ENCODE results near the gene DISC1. TPM values are rescaled to one million over a fixed set of nuclear protein-coding genes. Genes with fewer than 3 reads are reported as not detected.

The DISC1 gene
- total and polyA plus RNA-seq, 2 experiments from 2014 or later = 2.1 to 6.5 TPM

- H3K9me3 Mint-ChIP-seq = no peaks in the 10 kb centered on the region
- H3K4me3 ChIP-seq = no peak overlapping the region
- peaks cover 2% of the 10 kb centered on the region for H3K27me3 Mint-ChIP-seq (ENCODE audit: insufficient read depth, low read depth, poor library complexity)
- DNase-seq (ENCODE audit: low spot score) (no peak), ATAC-seq (no peak)
- H3F3A ChIP-seq (replicated peaks; ENCODE audit: low read depth) = no peaks in the 10 kb centered on the region
- H3K4me2 ChIP-seq = no peak overlapping the region
- no peak overlapping the region for H3K27ac Mint-ChIP-seq
- no peaks in the 10 kb centered on the region for H3K9me2 ChIP-seq (ENCODE audit: insufficient read depth)
- no peaks in the 10 kb centered on the region for H3K27me3 ChIP-seq (ENCODE audit: insufficient read depth)
- TF ChIP-seq STAT1 (IDR thresholded peaks at IDR 0.05; ENCODE audit: unreplicated experiment) (no peak), CREB1 (CRISPR knock-in tag; IDR thresholded peaks at IDR 0.05; ENCODE audit: low read depth) (no peak), ETS1 (IDR thresholded peaks at IDR 0.05) (no peak), ZNF114 (CRISPR knock-in tag; IDR thresholded peaks at IDR 0.05) (no peak), ZNF331 (CRISPR knock-in tag; IDR thresholded peaks at IDR 0.05; ENCODE audit: low read depth) (no peak), JUNB (IDR thresholded peaks at IDR 0.05; ENCODE audit: unreplicated experiment) (no peak), POLR2AphosphoS5 (IDR thresholded peaks at IDR 0.05; ENCODE audit: low read depth) (no peak), EZH2phosphoT487 (IDR thresholded peaks at IDR 0.05; ENCODE audit: unreplicated experiment) (no peak), NANOG (IDR thresholded peaks at IDR 0.05; ENCODE audit: borderline replicate concordance) (no peak), EZH2 (IDR thresholded peaks at IDR 0.05; ENCODE audit: low read depth, unreplicated experiment) (no peak)
- TF ChIP-seq, protein P1, sequence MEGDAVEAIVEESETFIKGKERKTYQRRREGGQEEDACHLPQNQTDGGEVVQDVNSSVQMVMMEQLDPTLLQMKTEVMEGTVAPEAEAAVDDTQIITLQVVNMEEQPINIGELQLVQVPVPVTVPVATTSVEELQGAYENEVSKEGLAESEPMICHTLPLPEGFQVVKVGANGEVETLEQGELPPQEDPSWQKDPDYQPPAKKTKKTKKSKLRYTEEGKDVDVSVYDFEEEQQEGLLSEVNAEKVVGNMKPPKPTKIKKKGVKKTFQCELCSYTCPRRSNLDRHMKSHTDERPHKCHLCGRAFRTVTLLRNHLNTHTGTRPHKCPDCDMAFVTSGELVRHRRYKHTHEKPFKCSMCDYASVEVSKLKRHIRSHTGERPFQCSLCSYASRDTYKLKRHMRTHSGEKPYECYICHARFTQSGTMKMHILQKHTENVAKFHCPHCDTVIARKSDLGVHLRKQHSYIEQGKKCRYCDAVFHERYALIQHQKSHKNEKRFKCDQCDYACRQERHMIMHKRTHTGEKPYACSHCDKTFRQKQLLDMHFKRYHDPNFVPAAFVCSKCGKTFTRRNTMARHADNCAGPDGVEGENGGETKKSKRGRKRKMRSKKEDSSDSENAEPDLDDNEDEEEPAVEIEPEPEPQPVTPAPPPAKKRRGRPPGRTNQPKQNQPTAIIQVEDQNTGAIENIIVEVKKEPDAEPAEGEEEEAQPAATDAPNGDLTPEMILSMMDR (conservative IDR thresholded peaks at IDR 0.05; ENCODE audit: low read depth in 2 of 2) = no peak
- TF ChIP-seq, protein P2, sequence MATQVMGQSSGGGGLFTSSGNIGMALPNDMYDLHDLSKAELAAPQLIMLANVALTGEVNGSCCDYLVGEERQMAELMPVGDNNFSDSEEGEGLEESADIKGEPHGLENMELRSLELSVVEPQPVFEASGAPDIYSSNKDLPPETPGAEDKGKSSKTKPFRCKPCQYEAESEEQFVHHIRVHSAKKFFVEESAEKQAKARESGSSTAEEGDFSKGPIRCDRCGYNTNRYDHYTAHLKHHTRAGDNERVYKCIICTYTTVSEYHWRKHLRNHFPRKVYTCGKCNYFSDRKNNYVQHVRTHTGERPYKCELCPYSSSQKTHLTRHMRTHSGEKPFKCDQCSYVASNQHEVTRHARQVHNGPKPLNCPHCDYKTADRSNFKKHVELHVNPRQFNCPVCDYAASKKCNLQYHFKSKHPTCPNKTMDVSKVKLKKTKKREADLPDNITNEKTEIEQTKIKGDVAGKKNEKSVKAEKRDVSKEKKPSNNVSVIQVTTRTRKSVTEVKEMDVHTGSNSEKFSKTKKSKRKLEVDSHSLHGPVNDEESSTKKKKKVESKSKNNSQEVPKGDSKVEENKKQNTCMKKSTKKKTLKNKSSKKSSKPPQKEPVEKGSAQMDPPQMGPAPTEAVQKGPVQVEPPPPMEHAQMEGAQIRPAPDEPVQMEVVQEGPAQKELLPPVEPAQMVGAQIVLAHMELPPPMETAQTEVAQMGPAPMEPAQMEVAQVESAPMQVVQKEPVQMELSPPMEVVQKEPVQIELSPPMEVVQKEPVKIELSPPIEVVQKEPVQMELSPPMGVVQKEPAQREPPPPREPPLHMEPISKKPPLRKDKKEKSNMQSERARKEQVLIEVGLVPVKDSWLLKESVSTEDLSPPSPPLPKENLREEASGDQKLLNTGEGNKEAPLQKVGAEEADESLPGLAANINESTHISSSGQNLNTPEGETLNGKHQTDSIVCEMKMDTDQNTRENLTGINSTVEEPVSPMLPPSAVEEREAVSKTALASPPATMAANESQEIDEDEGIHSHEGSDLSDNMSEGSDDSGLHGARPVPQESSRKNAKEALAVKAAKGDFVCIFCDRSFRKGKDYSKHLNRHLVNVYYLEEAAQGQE (IDR thresholded peaks at IDR 0.05; ENCODE audit: unreplicated experiment) = no peak
- TF ChIP-seq, protein P3, sequence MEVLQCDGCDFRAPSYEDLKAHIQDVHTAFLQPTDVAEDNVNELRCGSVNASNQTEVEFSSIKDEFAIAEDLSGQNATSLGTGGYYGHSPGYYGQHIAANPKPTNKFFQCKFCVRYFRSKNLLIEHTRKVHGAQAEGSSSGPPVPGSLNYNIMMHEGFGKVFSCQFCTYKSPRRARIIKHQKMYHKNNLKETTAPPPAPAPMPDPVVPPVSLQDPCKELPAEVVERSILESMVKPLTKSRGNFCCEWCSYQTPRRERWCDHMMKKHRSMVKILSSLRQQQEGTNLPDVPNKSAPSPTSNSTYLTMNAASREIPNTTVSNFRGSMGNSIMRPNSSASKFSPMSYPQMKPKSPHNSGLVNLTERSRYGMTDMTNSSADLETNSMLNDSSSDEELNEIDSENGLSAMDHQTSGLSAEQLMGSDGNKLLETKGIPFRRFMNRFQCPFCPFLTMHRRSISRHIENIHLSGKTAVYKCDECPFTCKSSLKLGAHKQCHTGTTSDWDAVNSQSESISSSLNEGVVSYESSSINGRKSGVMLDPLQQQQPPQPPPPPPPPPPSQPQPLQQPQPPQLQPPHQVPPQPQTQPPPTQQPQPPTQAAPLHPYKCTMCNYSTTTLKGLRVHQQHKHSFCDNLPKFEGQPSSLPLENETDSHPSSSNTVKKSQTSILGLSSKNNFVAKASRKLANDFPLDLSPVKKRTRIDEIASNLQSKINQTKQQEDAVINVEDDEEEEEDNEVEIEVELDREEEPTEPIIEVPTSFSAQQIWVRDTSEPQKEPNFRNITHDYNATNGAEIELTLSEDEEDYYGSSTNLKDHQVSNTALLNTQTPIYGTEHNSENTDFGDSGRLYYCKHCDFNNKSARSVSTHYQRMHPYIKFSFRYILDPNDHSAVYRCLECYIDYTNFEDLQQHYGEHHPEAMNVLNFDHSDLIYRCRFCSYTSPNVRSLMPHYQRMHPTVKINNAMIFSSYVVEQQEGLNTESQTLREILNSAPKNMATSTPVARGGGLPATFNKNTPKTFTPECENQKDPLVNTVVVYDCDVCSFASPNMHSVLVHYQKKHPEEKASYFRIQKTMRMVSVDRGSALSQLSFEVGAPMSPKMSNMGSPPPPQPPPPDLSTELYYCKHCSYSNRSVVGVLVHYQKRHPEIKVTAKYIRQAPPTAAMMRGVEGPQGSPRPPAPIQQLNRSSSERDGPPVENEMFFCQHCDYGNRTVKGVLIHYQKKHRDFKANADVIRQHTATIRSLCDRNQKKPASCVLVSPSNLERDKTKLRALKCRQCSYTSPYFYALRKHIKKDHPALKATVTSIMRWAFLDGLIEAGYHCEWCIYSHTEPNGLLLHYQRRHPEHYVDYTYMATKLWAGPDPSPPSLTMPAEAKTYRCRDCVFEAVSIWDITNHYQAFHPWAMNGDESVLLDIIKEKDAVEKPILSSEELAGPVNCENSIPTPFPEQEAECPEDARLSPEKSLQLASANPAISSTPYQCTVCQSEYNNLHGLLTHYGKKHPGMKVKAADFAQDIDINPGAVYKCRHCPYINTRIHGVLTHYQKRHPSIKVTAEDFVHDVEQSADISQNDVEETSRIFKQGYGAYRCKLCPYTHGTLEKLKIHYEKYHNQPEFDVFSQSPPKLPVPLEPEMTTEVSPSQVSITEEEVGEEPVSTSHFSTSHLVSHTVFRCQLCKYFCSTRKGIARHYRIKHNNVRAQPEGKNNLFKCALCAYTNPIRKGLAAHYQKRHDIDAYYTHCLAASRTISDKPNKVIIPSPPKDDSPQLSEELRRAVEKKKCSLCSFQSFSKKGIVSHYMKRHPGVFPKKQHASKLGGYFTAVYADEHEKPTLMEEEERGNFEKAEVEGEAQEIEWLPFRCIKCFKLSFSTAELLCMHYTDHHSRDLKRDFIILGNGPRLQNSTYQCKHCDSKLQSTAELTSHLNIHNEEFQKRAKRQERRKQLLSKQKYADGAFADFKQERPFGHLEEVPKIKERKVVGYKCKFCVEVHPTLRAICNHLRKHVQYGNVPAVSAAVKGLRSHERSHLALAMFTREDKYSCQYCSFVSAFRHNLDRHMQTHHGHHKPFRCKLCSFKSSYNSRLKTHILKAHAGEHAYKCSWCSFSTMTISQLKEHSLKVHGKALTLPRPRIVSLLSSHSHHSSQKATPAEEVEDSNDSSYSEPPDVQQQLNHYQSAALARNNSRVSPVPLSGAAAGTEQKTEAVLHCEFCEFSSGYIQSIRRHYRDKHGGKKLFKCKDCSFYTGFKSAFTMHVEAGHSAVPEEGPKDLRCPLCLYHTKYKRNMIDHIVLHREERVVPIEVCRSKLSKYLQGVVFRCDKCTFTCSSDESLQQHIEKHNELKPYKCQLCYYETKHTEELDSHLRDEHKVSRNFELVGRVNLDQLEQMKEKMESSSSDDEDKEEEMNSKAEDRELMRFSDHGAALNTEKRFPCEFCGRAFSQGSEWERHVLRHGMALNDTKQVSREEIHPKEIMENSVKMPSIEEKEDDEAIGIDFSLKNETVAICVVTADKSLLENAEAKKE (CRISPR knock-in tag; IDR thresholded peaks at IDR 0.05) = no peak
- H3K36me3 Mint-ChIP-seq (ENCODE audit: low read depth) = no peaks in the 10 kb centered on the region
- H3K4me3 Mint-ChIP-seq = no peak overlapping the region
- H3K4me1 ChIP-seq (ENCODE audit: insufficient read depth) = no peaks in the 10 kb centered on the region; the same call in 1 of the 2 replicates
- no peaks in the 10 kb centered on the region for H3K36me3 ChIP-seq (ENCODE audit: insufficient read depth)
- no peak overlapping the region for H2AFZ ChIP-seq
- H4K20me1 ChIP-seq (replicated peaks; ENCODE audit: insufficient read depth) = no peaks in the 10 kb centered on the region; the same call in 1 of the 2 replicates
- no peaks in the 10 kb centered on the region for H3K79me2 ChIP-seq (replicated peaks; ENCODE audit: insufficient read depth)
- H3K27ac ChIP-seq (ENCODE audit: low read depth) = no peak overlapping the region
- peaks cover 10% of the 10 kb centered on the region for H3K4me1 Mint-ChIP-seq
Observed at GRCh38 chr1:231827337-231828105, 200.9 kb downstream of the DISC1 start.
